SK-N-SH (cell line): ENCODE results near the gene LRRTM2. TPM values are rescaled to one million over a fixed set of nuclear protein-coding genes. Genes with fewer than 3 reads are reported as not detected.

Source experiments
- CTCF ChIA-PET: fragments of 300-600, 350-600 bp; formaldehyde crosslinking; extraction: SDS; loops from one replicate; lab custom pipeline; 2021; lab: Yijun Ruan, JAX
- POLR2A ChIA-PET: fragments of 350-600 bp; sonication (Branson Sonifier 250); formaldehyde crosslinking; extraction: SDS; loops from one replicate; lab custom pipeline; 2020; ENCODE audit warnings: antibody characterized with exemption, inconsistent platforms; lab: Yijun Ruan, JAX
- DNase-seq: peaks from one replicate; pipeline ENCODE4 v3.0.0; 2012
- H2AFZ ChIP-seq: fragments of 200-600 bp; sonication (generic); 2 replicates; pipeline ENCODE4 v1.8.1; 2016; ENCODE audit warnings: antibody characterized with exemption, mild to moderate bottlenecking, low read depth
- H3F3A ChIP-seq: fragments of 200-600 bp; sonication (generic); replicated peaks from 2 replicates; pipeline ENCODE3; 2016; ENCODE audit warnings: antibody characterized with exemption, mild to moderate bottlenecking; ENCODE audit not compliant: insufficient read depth
- H3K27ac ChIP-seq, 2 experiments: fragments of 200-500 bp in 1 of 2; fragments of 200-600 bp in 1 of 2; sonication (Bioruptor generic) in 1 of 2; sonication (generic), shearing (Covaris generic) in 1 of 2; 2 replicates each; pipeline versions ENCODE4 v1.5.1 to v1.6.1; 2014 to 2016; ENCODE audit warnings: low read depth in 2 of 2, inconsistent platforms in 1 of 2, low read length in 1 of 2, mild to moderate bottlenecking in 1 of 2, mixed read lengths in 1 of 2
- H3K27me3 ChIP-seq: fragments of 200-600 bp; sonication (generic), shearing (Covaris generic); 2 replicates; pipeline ENCODE4 v1.6.1; 2016; ENCODE audit warnings: mixed run types; ENCODE audit not compliant: insufficient read depth
- H3K36me3 ChIP-seq, 2 experiments: fragments of 200-500 bp in 1 of 2; fragments of 200-600 bp in 1 of 2; sonication (Bioruptor generic) in 1 of 2; sonication (generic) in 1 of 2; replicated peaks in 1 of 2; 2 replicates each; pipeline versions ENCODE3 to v1.5.1; 2014 to 2016; ENCODE audit warnings: low read length in 1 of 2, mild to moderate bottlenecking in 1 of 2; ENCODE audit not compliant: insufficient read depth in 2 of 2, control insufficient read depth in 1 of 2
- H3K4me1 ChIP-seq, 2 experiments: fragments of 200-500 bp in 1 of 2; fragments of 200-600 bp in 1 of 2; sonication (Bioruptor generic) in 1 of 2; sonication (generic), shearing (Covaris generic) in 1 of 2; 2 replicates each; pipeline versions ENCODE4 v1.5.1 to v1.6.1; 2014 to 2016; ENCODE audit warnings: low read depth in 1 of 2, low read length in 1 of 2, mixed run types in 1 of 2; ENCODE audit not compliant: insufficient read depth in 2 of 2, control insufficient read depth in 1 of 2
- H3K4me2 ChIP-seq: fragments of 200-600 bp; sonication (generic), shearing (Covaris generic); 2 replicates; pipeline ENCODE4 v1.6.1; 2017; ENCODE audit warnings: mixed run types
- H3K4me3 ChIP-seq, 2 experiments: fragments of 200-500 bp in 1 of 2; fragments of 200-600 bp in 1 of 2; sonication (Bioruptor generic) in 1 of 2; sonication (generic), shearing (Covaris generic) in 1 of 2; 2 replicates each; pipeline versions ENCODE4 v1.5.1 to v1.8.1; 2014 to 2016; ENCODE audit warnings: low read depth in 2 of 2, inconsistent platforms in 1 of 2, low read length in 1 of 2, mild to moderate bottlenecking in 1 of 2, mixed read lengths in 1 of 2, moderate library complexity in 1 of 2
- H3K79me2 ChIP-seq: fragments of 200-600 bp; sonication (generic); 2 replicates; pipeline ENCODE4 v1.8.1; 2017; ENCODE audit warnings: mild to moderate bottlenecking; ENCODE audit not compliant: insufficient read depth
- H3K9ac ChIP-seq: fragments of 200-600 bp; sonication (generic); 2 replicates; pipeline ENCODE4 v1.6.1; 2017; ENCODE audit warnings: mixed run types
- H3K9me2 ChIP-seq: fragments of 200-600 bp; sonication (generic); 2 replicates; pipeline ENCODE4 v1.6.1; 2017; ENCODE audit warnings: mixed run types
- H3K9me3 ChIP-seq: fragments of 200-600 bp; sonication (generic); 2 replicates; pipeline ENCODE4 v1.6.1; 2017; ENCODE audit warnings: mixed run types, mild to moderate bottlenecking, moderate library complexity
- H4K20me1 ChIP-seq: fragments of 200-600 bp; sonication (generic); 2 replicates; pipeline ENCODE4 v1.6.1; 2017; ENCODE audit warnings: mild to moderate bottlenecking, mixed run types; ENCODE audit not compliant: insufficient read depth
- CHD2 ChIP-seq: fragments of 150-350 bp; IDR thresholded peaks from 2 replicates; pipeline ENCODE4 v1.6.1; 2018; ENCODE audit warnings: low read length; ENCODE audit not compliant: partially characterized antibody
- CTCF ChIP-seq: fragments of 200-600 bp; sonication (generic); IDR thresholded peaks from 2 replicates; pipeline ENCODE4 v1.6.1; 2017; ENCODE audit warnings: antibody characterized with exemption, mild to moderate bottlenecking, moderate library complexity
- ELF1 ChIP-seq: IDR thresholded peaks from 2 replicates; pipeline ENCODE4 v1.4.0; 2012
- EP300 ChIP-seq, 2 experiments: IDR thresholded peaks; 2 replicates each; pipeline versions ENCODE4 v1.4.0 to v1.6.1; 2012; ENCODE audit warnings: borderline replicate concordance in 1 of 2, low read depth in 1 of 2, low read length in 1 of 2
- EZH2phosphoT487 ChIP-seq: fragments of 200-600 bp; sonication (generic); IDR thresholded peaks from 2 replicates; pipeline ENCODE4 v1.6.1; 2017; ENCODE audit warnings: low read depth, mixed run types, mild to moderate bottlenecking, antibody characterized with exemption, moderate library complexity, borderline replicate concordance
- GABPA ChIP-seq: IDR thresholded peaks from 2 replicates; pipeline ENCODE4 v1.4.0; 2012; ENCODE audit warnings: low read depth, mild to moderate bottlenecking
- GATA2 ChIP-seq: sonication (generic); formaldehyde crosslinking; IDR thresholded peaks from 2 replicates; pipeline ENCODE4 v1.5.0; 2020; ENCODE audit warnings: mild to moderate bottlenecking, missing genetic modification reagents
- JUND ChIP-seq: IDR thresholded peaks from 2 replicates; pipeline ENCODE4 v1.4.0; 2012
- NFIC ChIP-seq: IDR thresholded peaks from 2 replicates; pipeline ENCODE4 v1.4.0; 2012; ENCODE audit warnings: borderline replicate concordance
- NRF1 ChIP-seq: IDR thresholded peaks from 2 replicates; pipeline ENCODE4 v1.6.1; 2012; ENCODE audit warnings: low read depth, mild to moderate bottlenecking, low read length
- POLR2AphosphoS5 ChIP-seq: IDR thresholded peaks from 2 replicates; pipeline ENCODE4 v1.6.1; 2012; ENCODE audit warnings: low read depth, low read length
- RXRA ChIP-seq: IDR thresholded peaks from 2 replicates; pipeline ENCODE4 v1.4.0; 2012; ENCODE audit warnings: low read depth, mild to moderate bottlenecking, borderline replicate concordance
- TAF1 ChIP-seq: IDR thresholded peaks from 2 replicates; pipeline ENCODE4 v1.6.1; 2012; ENCODE audit warnings: low read depth, mild to moderate bottlenecking, low read length, moderate library complexity, borderline replicate concordance
- TCF12 ChIP-seq: IDR thresholded peaks from 2 replicates; pipeline ENCODE4 v1.4.0; 2012
- USF2 ChIP-seq: fragments of 150-350 bp; IDR thresholded peaks from 2 replicates; pipeline ENCODE4 v1.6.1; 2017; ENCODE audit warnings: antibody characterized with exemption, low read length, low read depth, borderline replicate concordance
- YY1 ChIP-seq: IDR thresholded peaks from 2 replicates; pipeline ENCODE4 v1.4.0; 2012; ENCODE audit warnings: low read depth, mild to moderate bottlenecking
- WGBS: methylation state at CpG from one replicate; pipeline ENCODE4 v1.1.6; 2017; ENCODE audit warnings: low lambda C conversion rate; 5-methylcytosine and 5-hydroxymethylcytosine counted together
- polyA plus RNA-seq, 3 experiments: library from polyadenylated mRNA; depleted of rRNA; stranded (reverse); fragments of >200 nt; gene quantifications; 2 replicates each; pipeline ENCODE4 v1.2.3, GENCODE V29; 2012
- TF ChIP-seq, protein P1 (sequence below): IDR thresholded peaks from 2 replicates; pipeline ENCODE4 v1.4.0; 2012; ENCODE audit warnings: low read depth, borderline replicate concordance
- TF ChIP-seq, protein P2 (sequence below): IDR thresholded peaks from 2 replicates; pipeline ENCODE4; 2012

The LRRTM2 gene
- polyA plus RNA-seq, 1 of the 3 experiments (the other 2 are of a cell fraction), result 0.38 TPM

DNA sequence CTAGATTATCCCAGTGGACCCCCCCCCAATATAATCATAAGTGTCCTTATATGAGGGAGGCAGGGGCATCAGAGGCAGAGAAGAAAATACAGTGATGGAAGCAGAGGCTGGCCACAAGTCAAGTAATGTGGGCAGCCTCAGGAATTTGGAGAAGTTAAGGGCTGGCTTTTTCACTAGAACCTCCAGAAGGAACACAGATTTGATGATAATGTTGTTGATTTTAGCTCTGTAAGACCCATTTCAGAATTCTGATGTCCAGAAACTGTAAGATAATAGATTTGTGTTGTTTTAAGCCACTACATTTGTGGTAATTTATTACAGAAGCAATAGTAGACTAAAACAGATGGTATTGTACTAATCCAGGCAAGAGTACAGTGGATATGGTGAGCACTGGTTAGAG is 36.3 kb upstream of the LRRTM2 start:
- TF ChIP-seq, protein P1, sequence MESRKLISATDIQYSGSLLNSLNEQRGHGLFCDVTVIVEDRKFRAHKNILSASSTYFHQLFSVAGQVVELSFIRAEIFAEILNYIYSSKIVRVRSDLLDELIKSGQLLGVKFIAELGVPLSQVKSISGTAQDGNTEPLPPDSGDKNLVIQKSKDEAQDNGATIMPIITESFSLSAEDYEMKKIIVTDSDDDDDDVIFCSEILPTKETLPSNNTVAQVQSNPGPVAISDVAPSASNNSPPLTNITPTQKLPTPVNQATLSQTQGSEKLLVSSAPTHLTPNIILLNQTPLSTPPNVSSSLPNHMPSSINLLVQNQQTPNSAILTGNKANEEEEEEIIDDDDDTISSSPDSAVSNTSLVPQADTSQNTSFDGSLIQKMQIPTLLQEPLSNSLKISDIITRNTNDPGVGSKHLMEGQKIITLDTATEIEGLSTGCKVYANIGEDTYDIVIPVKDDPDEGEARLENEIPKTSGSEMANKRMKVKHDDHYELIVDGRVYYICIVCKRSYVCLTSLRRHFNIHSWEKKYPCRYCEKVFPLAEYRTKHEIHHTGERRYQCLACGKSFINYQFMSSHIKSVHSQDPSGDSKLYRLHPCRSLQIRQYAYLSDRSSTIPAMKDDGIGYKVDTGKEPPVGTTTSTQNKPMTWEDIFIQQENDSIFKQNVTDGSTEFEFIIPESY, result no peak
- TF ChIP-seq GABPA (no peak), NFIC (no peak), USF2 (no peak), POLR2AphosphoS5 (no peak), CHD2 (no peak), TCF12 (peak; percentile 59; the same call in 1 of the 2 replicates), JUND (0 out of 2 replicates have a peak, but pooled peaks have one; percentile 4)
- TF ChIP-seq, protein P2, sequence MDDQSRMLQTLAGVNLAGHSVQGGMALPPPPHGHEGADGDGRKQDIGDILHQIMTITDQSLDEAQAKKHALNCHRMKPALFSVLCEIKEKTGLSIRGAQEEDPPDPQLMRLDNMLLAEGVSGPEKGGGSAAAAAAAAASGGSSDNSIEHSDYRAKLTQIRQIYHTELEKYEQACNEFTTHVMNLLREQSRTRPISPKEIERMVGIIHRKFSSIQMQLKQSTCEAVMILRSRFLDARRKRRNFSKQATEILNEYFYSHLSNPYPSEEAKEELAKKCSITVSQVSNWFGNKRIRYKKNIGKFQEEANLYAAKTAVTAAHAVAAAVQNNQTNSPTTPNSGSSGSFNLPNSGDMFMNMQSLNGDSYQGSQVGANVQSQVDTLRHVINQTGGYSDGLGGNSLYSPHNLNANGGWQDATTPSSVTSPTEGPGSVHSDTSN, result no peak
- H3K27ac ChIP-seq, result 0 out of 4 replicates have a peak overlapping the region, but pooled peaks of 1 of the 2 experiments have one; percentile 4
- H3K9ac ChIP-seq, result no peak overlapping the region
- H3F3A ChIP-seq, result peaks cover 4% of the 10 kb centered on the region
- no peaks in the 10 kb centered on the region for H3K4me1 ChIP-seq
- H3K4me2 ChIP-seq, result no peak overlapping the region
- peaks cover 16% of the 10 kb centered on the region for H4K20me1 ChIP-seq
- no peaks in the 10 kb centered on the region for H3K9me2 ChIP-seq
- no peak for DNase-seq
- peaks cover 18% of the 10 kb centered on the region for H3K79me2 ChIP-seq
- H3K27me3 ChIP-seq, result no peaks in the 10 kb centered on the region
- H3K36me3 ChIP-seq, result peaks cover 11 to 67% of the 10 kb centered on the region in 2 experiments
- no peak overlapping the region for H3K4me3 ChIP-seq
- no peak overlapping the region for H2AFZ ChIP-seq
- ChIA-PET CTCF (no interaction called here), POLR2A (no interaction called here)
- no peaks in the 10 kb centered on the region for H3K9me3 ChIP-seq

DNA sequence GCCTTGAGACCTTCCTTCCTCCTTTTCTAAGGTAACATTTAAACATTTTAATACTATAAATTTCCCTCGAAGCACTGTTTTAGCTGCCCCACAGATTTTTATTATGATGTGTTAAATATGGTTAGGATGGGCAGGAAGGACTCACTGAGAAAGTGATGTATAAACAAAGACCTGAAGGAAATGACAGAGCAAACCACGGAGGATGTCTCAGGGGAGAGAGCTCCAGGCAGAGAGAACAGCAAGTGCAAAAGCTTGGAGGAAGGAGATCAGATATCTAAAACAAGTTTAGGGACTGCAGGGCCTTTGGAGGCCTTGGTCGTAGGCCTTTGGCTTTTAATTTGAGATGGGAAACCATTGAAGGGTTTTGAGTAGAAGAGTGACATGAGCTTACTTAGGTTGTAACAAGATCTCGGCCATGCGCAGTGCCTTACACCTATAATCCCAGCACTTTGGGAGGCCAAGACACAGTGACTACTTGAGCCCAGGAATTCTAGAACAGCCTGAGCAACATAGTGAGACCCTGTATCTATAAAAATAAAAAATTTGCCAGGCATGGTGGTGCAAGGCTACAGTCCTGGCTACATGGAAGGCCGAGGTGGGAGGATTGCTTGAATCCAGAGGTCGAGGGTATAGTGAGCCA is 35.5 kb upstream of the LRRTM2 start:
- Histone ChIP-seq H3K9ac (no peak overlapping the region), H3K36me3 (peaks cover 17 to 66% of the 10 kb centered on the region in 2 experiments), H3K27ac (no peak overlapping the region), H3K4me2 (no peak overlapping the region), H2AFZ (no peak overlapping the region), H3K9me3 (no peaks in the 10 kb centered on the region), H3K27me3 (no peaks in the 10 kb centered on the region), H3K79me2 (peaks cover 11% of the 10 kb centered on the region), H3F3A (peaks cover 4% of the 10 kb centered on the region), H4K20me1 (peaks cover 16% of the 10 kb centered on the region), H3K9me2 (no peaks in the 10 kb centered on the region), H3K4me1 (no peaks in the 10 kb centered on the region), H3K4me3 (no peak overlapping the region)
- POLR2A ChIA-PET, result no interaction called here
- CTCF ChIA-PET, result interaction anchor here (1.3 kb wide), 1 partner anchor 11 kb away, joined by 4 read pairs; no protein-coding TSS in a partner anchor
- DNase-seq, result no peak
- WGBS, result 95% methylated on average over 7 of the region's 7 CpGs
- no peak for TF ChIP-seq ELF1
- TF ChIP-seq NRF1, result no peak
- TF ChIP-seq TAF1, result no peak
- TF ChIP-seq YY1, result no peak
- no peak for TF ChIP-seq EP300 (IDR thresholded peaks at IDR 0.05; ENCODE audit: borderline replicate concordance in 1 of 2, low read depth in 1 of 2, low read length in 1 of 2)
- TF ChIP-seq USF2, result no peak
- TF ChIP-seq NFIC, result no peak
- TF ChIP-seq, protein P2, result no peak
- TF ChIP-seq RXRA, result no peak
- no peak for TF ChIP-seq CTCF
- no peak for TF ChIP-seq EZH2phosphoT487
- no peak for TF ChIP-seq GATA2 (CRISPR knock-in tag)
